ENCODE results near the gene CLIP4. TPM values are rescaled to one million over a fixed set of nuclear protein-coding genes. Genes with fewer than 3 reads are reported as not detected.

The CLIP4 gene
- total RNA-seq, 2 experiments from 2014 or later: not detected

- Histone ChIP-seq H3K27ac (ENCODE audit: low read depth, low read length, poor library complexity, severe bottlenecking) (no peak overlapping the region), H3K9me3 (ENCODE audit: low read length) (no peaks in the 10 kb centered on the region), H3K79me2 (ENCODE audit: insufficient read depth, low read depth, low read length) (no peaks in the 10 kb centered on the region), H3K9me2 (ENCODE audit: insufficient read depth, low read length) (no peaks in the 10 kb centered on the region), H3K36me3 (ENCODE audit: insufficient read depth, low read length) (no peaks in the 10 kb centered on the region), H3K4me3 (ENCODE audit: low read depth, low read length, poor library complexity, severe bottlenecking) (no peak overlapping the region), H3K4me1 (ENCODE audit: insufficient read depth, low read length, poor library complexity, severe bottlenecking) (no peaks in the 10 kb centered on the region), H4K20me1 (ENCODE audit: insufficient read depth, low read length) (no peaks in the 10 kb centered on the region), H3K4me2 (ENCODE audit: low read length) (no peak overlapping the region), H2AFZ (ENCODE audit: low read length) (no peak overlapping the region)
- DNase-seq (ENCODE audit: low spot score): no peak
- POLR2A ChIA-PET: interaction anchor here (0.6 to 0.7 kb wide), 2 partner anchors 183 to 375 kb away, joined by 3 to 4 read pairs; no protein-coding TSS in a partner anchor
- CTCF ChIA-PET (ENCODE audit: unreplicated experiment): no interaction called here
- intact Hi-C loops (cut with micrococcal nuclease; ENCODE audit: unreplicated experiment): no loop called here
- TF ChIP-seq CTCF (conservative IDR thresholded peaks at IDR 0.05; ENCODE audit: low read length): no peak
- no TSS peak for BruUV-seq (replicated peaks)
Observed at GRCh38 chr2:29235411-29235810, 120.2 kb downstream of the CLIP4 start.

- CTCF ChIA-PET (ENCODE audit: unreplicated experiment): no interaction called here
- H3K4me1 ChIP-seq (ENCODE audit: insufficient read depth, low read length, poor library complexity, severe bottlenecking): no peaks in the 10 kb centered on the region
- H4K20me1 ChIP-seq (ENCODE audit: insufficient read depth, low read length): no peaks in the 10 kb centered on the region
- no peak overlapping the region for H3K4me3 ChIP-seq (ENCODE audit: low read depth, low read length, poor library complexity, severe bottlenecking)
- H3K4me2 ChIP-seq (ENCODE audit: low read length): no peak overlapping the region
- no peak for DNase-seq (ENCODE audit: low spot score)
- H3K9me2 ChIP-seq (ENCODE audit: insufficient read depth, low read length): no peaks in the 10 kb centered on the region
- POLR2A ChIA-PET: interaction anchor here (0.6 to 0.7 kb wide), 2 partner anchors 184 to 376 kb away, joined by 3 to 4 read pairs; no protein-coding TSS in a partner anchor
- H2AFZ ChIP-seq (ENCODE audit: low read length): no peak overlapping the region
- no peak for TF ChIP-seq CTCF (conservative IDR thresholded peaks at IDR 0.05; ENCODE audit: low read length)
- TF ChIP-seq EZH2phosphoT487 (IDR thresholded peaks at IDR 0.05; ENCODE audit: borderline replicate concordance, low read depth, low read length): no peak
- H3K36me3 ChIP-seq (ENCODE audit: insufficient read depth, low read length): no peaks in the 10 kb centered on the region
- BruUV-seq (replicated peaks): no TSS peak
- no peaks in the 10 kb centered on the region for H3K79me2 ChIP-seq (ENCODE audit: insufficient read depth, low read depth, low read length)
- H3K9me3 ChIP-seq (ENCODE audit: low read length): no peaks in the 10 kb centered on the region
- intact Hi-C loops (cut with micrococcal nuclease; ENCODE audit: unreplicated experiment): no loop called here
- H3K27ac ChIP-seq (ENCODE audit: low read depth, low read length, poor library complexity, severe bottlenecking): no peak overlapping the region
Observed at GRCh38 chr2:29236074-29236473, 120.9 kb downstream of the CLIP4 start.

GRCh38 chr2:29238497-29238896, 123.3 kb downstream of the CLIP4 start:
- no TSS peak for BruUV-seq (replicated peaks)
- Histone ChIP-seq H4K20me1 (ENCODE audit: insufficient read depth, low read length) (no peaks in the 10 kb centered on the region), H2AFZ (ENCODE audit: low read length) (no peak overlapping the region), H3K36me3 (ENCODE audit: insufficient read depth, low read length) (no peaks in the 10 kb centered on the region), H3K79me2 (ENCODE audit: insufficient read depth, low read depth, low read length) (no peaks in the 10 kb centered on the region), H3K27ac (ENCODE audit: low read depth, low read length, poor library complexity, severe bottlenecking) (no peak overlapping the region), H3K9me3 (ENCODE audit: low read length) (no peaks in the 10 kb centered on the region), H3K4me2 (ENCODE audit: low read length) (no peak overlapping the region), H3K4me3 (ENCODE audit: low read depth, low read length, poor library complexity, severe bottlenecking) (no peak overlapping the region), H3K4me1 (ENCODE audit: insufficient read depth, low read length, poor library complexity, severe bottlenecking) (no peaks in the 10 kb centered on the region), H3K9me2 (ENCODE audit: insufficient read depth, low read length) (no peaks in the 10 kb centered on the region)
- ChIA-PET CTCF (ENCODE audit: unreplicated experiment) (interaction anchor here (1.0 kb wide), 1 partner anchor 600 kb away, joined by 3 read pairs; no protein-coding TSS in a partner anchor), POLR2A (interaction anchor here (0.7 kb wide), 1 partner anchor 63 kb away, joined by 3 read pairs; no protein-coding TSS in a partner anchor)
- TF ChIP-seq CTCF (conservative IDR thresholded peaks at IDR 0.05; ENCODE audit: low read length): peak; percentile 59
- TF ChIP-seq EZH2phosphoT487 (IDR thresholded peaks at IDR 0.05; ENCODE audit: borderline replicate concordance, low read depth, low read length): no peak
- intact Hi-C loops (cut with micrococcal nuclease; ENCODE audit: unreplicated experiment): no loop called here
- peak; percentile 9 for DNase-seq (ENCODE audit: low spot score)

Other genes with a start within 250 kb of the CLIP4 start
- 18.3 and 22.7 TPM in 2 replicates for gene TRMT61B, start 245.1 kb upstream of the CLIP4 start, total RNA-seq (2014; rRNA removed; shearing (Covaris generic))
- gene TRMT61B, start 245.1 kb upstream of the CLIP4 start, total RNA-seq (2022): 17.8 and 20.3 TPM in 2 replicates
- 78.8 and 107 TPM in 2 replicates for gene WDR43, start 220.7 kb upstream of the CLIP4 start, total RNA-seq (2014; rRNA removed; shearing (Covaris generic))
- gene WDR43, start 220.7 kb upstream of the CLIP4 start, total RNA-seq (2022): 94.0 and 111 TPM in 2 replicates
- gene TOGARAM2, start 134.1 kb upstream of the CLIP4 start, total RNA-seq (2014; rRNA removed; shearing (Covaris generic)): 0.03 and 1.6 TPM in 2 replicates
- gene TOGARAM2, start 134.1 kb upstream of the CLIP4 start, total RNA-seq (2022): not detected in 2 replicates
- not detected in 2 replicates for gene PCARE, start 40.9 kb upstream of the CLIP4 start, total RNA-seq (2014; rRNA removed; shearing (Covaris generic))
- gene PCARE, start 40.9 kb upstream of the CLIP4 start, total RNA-seq (2022): not detected in 2 replicates

All from OCI-LY7 (cell line).